GM04503 (cell line): ENCODE results near the gene LDHD.
"Not testable (repeated sequence)": the region's sequence is repeated elsewhere in the genome, so short reads cannot be mapped to it uniquely, and the experiment has no call there.

Source experiments
- DNase-seq: peaks from one replicate; pipeline ENCODE4 v3.0.0-alpha.2; 2012; ENCODE audit warnings: low read depth

The LDHD gene

DNA sequence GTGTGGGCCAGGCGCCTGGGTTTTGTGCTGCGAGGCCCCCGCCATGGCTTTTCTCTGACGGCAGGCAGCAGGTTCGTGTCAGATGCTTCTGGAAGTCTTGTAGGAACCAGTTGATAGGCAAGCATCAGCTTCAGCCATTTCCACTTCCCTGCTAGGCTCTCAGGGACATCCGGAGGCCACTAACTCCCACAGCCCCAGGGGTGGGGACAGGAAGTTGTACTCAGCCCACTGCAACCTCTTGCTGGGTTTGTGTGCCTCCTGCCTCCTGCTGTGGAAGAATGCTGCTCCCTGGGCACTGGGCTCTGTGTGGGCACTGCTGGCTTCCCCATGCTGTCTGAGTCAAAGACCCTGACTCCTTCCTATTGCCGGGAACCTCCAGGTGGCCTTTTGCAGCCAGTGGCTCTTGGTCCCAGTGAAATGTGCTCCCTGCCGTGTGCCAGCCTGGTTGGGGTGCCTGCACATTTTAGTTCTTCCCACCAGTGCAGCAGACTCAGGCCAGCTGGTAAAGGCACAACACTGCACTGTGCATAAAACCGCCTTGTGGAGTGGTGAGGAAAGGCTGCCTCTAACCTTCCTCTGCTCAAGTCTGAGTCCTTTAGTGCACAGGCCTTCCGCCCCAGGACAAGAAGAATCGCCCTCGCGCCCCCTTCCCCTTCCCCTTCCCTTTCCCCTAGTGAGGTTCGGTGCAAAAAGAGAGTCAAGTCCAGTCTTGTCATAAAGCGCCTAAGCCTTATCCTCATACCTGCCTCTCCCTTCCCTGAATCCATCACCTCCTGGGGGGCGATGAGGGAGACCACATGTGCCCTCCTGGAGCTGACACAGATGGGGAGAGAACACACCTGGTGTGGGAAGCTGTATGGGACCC, 16.6 kb downstream of the LDHD start:
- no peak for DNase-seq

GRCh38 chr16:75099075-75099667, 17.4 kb downstream of the LDHD start:
- DNase-seq: no peak

DNA sequence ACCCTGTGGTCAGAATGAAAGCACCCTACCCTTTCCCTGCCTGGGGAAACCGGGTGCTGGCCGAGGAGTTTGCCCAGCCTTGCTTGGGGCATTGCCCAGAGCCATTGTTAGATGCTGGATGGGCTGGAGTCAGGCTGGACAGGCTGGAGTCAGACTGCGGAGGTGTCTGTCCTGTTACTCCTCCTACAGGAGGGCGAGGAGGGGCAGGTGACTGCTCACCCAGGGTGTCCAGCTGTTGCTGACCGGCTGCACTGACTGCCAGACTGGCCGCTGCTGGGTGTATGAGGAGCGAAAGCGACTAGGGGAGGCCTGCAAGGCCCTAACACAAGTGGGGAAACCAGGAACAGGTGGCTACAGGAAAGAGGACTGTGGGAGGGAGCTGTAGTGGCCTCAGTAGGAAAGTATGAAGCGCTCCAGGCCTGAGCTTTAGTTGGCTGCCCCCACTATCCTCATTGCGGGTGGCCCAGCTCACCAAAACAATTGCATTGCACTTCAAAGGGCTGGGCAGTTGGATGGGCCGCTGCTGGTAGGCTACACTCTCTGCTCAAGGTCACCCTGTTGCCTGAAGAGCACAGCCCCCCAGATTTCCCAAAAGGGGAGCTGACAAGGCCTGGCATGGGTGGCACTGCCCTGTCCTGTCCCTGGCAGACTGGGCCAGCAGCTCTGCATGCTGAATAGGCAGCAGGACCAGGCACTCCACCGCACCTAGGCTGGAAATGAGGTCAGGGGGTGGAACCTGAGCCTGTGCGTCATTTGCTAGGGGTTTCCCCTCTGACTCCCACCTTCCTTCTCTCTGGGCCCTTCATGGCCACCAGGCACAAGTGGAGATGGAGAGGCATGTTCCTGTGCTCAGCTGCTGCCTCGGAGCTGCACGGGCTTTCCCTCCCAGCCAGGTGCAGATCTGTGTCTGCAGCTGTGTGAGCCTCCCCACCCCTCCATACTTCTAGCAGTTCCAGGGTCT, 18.4 kb downstream of the LDHD start:
- no peak for DNase-seq

- DNase-seq: no peak
Observed at GRCh38 chr16:75097191-75097761, 19.3 kb downstream of the LDHD start.

DNA sequence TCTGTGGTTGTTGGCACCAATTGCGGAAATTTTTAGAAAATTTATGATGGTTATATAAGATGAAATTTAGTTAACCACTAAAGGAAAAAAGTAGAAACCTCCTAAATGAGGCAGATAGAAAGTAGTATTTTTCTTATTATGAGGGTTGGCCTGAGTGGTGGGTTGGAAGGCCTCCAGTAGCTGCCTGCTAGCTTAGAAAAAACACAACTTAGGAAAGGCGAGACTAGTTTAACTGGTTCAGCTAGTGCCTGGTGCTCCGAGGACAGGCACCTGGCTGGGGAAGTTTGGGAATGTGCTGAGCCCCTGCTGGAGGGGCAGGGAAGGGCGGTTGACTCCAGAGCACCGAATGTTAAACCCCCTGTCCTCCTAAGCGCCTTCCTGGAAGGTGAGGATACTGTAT, 19.9 kb downstream of the LDHD start:
- DNase-seq: no peak

- no peak for DNase-seq
Observed at GRCh38 chr16:75095204-75095621, 21.4 kb downstream of the LDHD start.

- DNase-seq: no peak
Observed at GRCh38 chr16:75093598-75094540, 22.7 kb downstream of the LDHD start.

- DNase-seq: no peak
Observed at GRCh38 chr16:75092777-75093176, 23.8 kb downstream of the LDHD start.

DNA sequence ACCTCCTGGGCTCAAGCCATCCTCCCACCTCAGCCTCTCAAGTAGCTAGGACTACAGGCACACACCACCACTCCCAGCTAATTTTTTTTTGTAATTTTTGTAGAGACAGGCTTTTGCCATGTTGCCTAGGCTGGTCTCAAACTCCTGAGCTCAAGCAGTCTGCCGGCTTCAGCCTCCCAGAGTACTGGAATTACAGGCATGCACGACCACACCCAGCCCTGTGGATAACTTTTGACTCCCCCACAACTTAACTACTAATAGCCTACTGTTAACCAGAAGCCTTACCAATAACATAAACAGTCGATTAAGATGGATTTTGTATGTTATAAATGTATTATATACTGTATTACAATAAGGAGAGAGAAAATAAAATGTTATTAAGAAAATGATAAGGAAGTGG, 25.0 kb downstream of the LDHD start:
- DNase-seq: not testable (repeated sequence)

GRCh38 chr16:75090899-75091298, 25.7 kb downstream of the LDHD start:
- not testable (repeated sequence) for DNase-seq

DNA sequence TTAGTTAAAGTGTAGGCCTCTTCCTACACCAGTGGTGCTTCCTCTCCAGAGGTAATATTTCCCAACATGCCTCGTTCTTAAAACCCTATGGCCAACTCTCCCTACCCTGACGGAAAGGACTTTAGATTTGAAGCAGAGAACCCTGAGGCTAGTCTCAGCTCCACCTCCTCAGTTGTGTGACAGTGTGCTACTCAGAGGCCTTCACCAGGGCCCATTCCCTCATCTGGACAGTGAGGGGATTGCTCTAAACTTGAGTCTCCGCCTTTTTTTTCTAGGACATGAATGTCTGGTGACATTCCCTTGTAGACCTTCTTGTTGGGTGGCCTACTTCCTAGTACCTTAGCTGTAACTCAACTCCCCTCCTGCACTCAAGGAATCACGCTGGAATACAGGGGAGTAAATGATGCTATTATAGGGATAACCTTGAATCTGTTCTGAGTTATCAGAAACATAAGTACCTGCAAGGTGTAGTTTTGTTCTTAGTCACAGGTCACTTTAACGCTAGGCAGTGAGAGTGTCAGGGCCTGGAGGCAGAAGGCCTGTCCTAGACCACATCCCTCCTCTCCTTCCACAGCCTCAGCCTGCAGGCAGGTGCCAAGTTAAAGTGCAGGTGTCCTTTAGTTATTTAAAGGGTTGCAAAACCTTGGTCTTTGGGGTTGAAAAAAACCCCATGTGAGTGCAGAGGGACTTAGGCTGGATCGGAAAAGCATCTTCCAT, 26.9 kb downstream of the LDHD start:
- no peak for DNase-seq

DNA sequence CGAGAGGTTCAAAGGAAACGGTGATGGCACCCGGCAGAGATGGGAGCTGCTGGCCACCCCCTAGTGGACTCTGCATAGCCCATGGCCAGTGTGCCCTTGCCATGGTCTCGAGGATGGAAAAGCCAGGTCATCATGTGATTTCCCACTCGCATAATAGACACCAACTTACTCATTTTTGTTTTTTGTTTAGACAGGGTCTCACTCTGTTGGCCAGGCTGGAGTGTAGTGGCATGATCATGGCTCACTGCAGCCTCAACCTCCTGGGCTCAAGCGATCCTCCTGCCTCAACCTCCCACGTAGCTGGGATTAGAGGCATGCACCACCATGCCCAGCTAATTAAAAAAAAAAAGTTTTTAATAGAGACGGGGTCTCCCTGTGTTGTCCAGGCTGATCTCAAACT, 27.6 kb downstream of the LDHD start:
- no peak for DNase-seq

DNA sequence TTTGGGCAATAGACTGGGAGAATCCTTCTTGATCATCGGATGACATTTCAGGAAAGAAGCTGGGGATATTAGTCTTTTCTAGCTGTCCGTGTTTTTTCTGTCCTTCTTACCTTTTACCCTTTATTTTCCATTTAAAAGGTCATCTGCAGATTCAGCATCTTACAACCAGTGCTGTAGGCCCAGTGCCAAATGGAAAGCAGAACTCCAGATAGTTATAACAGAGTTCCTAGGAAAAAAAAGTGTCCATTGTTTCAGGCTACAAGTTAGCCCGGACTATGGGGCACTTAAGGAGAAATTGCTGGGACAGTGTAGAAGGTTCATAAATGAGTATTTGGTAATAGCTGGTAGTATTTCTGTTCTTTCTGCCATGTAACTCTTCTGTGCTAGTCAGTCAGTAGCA, 28.4 kb downstream of the LDHD start:
- no peak for DNase-seq

GRCh38 chr16:75087375-75087979, 29.1 kb downstream of the LDHD start:
- DNase-seq: no peak

- DNase-seq: no peak
Observed at GRCh38 chr16:75086688-75087374, 29.7 kb downstream of the LDHD start.

DNA sequence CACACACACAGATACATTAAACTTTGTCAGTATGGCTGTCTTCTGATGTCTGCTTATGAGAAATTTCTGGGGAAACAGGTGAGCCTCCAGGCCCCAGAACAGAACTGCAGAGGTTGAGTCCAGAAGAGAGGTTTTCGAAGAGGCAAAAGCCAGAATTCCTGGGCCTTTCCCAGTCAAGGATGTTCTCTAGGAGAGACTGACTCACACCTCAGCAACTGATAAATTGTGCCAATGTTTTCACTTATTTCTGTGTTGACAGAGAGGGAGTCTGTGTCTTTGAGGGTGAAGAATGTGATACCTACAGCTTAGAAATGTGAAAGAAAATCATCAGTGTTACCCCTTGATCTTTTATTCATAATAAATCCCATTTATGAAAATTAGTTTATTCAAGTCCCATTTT, 30.3 kb downstream of the LDHD start:
- no peak for DNase-seq

DNA sequence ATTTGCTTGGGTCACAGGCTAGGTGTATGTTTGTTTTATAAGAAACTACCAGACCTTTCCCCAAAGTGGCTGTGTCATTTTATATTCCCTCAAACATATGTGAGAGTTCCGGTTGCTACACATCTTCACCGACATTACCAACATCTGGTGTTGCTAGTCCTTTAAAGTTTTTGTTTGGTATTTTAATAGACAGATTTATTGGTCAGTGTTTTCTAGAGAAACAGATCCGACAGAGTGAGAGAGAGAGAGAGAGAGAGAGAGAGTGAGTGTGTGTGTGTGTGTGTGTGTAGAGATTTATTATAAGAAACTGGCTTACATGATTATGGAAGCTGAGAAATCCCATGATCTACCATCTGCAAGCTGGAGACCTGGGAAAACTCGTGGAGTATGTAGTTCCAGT, 31.0 kb downstream of the LDHD start:
- DNase-seq: no peak

GRCh38 chr16:75083813-75084212, 32.8 kb downstream of the LDHD start:
- no peak for DNase-seq

GRCh38 chr16:75081179-75081859, 35.3 kb downstream of the LDHD start:
- DNase-seq: no peak
